T-helper 17 cell (primary cell): ENCODE data around the gene TIMM23B. TPM values are rescaled to one million over a fixed set of nuclear protein-coding genes. Genes with fewer than 3 reads are reported as not detected.
"Not testable (repeated sequence)": the region's sequence is repeated elsewhere in the genome, so short reads cannot be mapped to it uniquely, and the experiment has no call there.

Experiments
- ATAC-seq: fragments of 150-1000 bp; cut with Tn5 transposase; 2 replicates; pipeline ENCODE4 v1.10.0; 2021; ENCODE audit warnings: mild to moderate bottlenecking, moderate library complexity
- DNase-seq, 3 donors: peaks; one replicate each; pipeline versions ENCODE4 v3.0.0 to v3.0.0-alpha.2; 2020 to 2021
- H3K9me3 ChIP-seq: one replicate; pipeline ENCODE4 v1.7.0; 2013; ENCODE audit warnings: low read length, mild to moderate bottlenecking; ENCODE audit not compliant: control insufficient read depth, poor library complexity, severe bottlenecking
- H3K27ac Mint-ChIP-seq: one replicate; pipeline ENCODE4 v1.8.0; 2022; ENCODE audit warnings: mild to moderate bottlenecking, moderate library complexity, mixed read lengths
- H3K27me3 Mint-ChIP-seq: one replicate; pipeline ENCODE4 v1.8.0; 2022; ENCODE audit warnings: mixed read lengths
- H3K36me3 Mint-ChIP-seq: one replicate; pipeline ENCODE4 v1.8.0; 2022; ENCODE audit warnings: low read depth, mixed read lengths
- H3K4me1 Mint-ChIP-seq: one replicate; pipeline ENCODE4 v1.8.0; 2022; ENCODE audit warnings: mild to moderate bottlenecking, mixed read lengths
- H3K4me3 Mint-ChIP-seq: one replicate; pipeline ENCODE4 v1.8.0; 2022; ENCODE audit warnings: mild to moderate bottlenecking, moderate library complexity, mixed read lengths
- total RNA-seq, 4 donors: library from RNA in 2 of 4; stranded (reverse) in 2 of 4; gene quantifications; one replicate each; pipeline ENCODE4 v1.2.3 and lab custom pipeline; 2022 to 2026

The TIMM23B gene
- total RNA-seq, 2 donors from 2014 or later = 24.1 to 34.0 TPM

DNA sequence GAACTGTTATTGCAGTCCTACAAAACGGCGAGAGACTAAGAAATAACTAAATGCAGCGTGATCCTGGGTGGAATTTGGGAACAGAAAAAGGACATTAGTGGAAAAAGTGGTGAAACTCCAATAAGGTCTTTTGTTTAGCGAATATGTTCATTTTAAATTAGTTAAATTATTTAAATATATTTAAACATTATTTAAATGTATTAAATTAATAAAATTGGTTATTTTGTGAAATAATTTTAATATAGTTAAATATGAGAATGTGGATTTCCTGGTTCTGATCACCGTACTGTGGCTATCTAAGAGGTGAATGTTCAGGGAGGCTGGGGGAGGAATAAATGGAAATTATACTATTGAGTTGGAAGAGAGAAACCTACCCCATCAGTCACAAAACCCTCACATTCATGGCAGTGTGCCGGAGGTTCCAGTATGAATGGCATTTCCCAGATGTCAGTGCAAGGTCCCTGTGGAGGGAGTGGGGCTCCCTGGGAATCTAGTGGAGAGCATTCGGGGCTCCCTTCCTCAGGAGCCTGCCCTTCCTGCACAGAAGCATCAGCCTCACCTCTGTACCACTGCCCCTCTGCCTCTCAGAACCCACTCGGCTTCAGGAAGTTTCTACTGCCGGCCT lies 73.9 kb downstream of the TIMM23B start:
- not testable (repeated sequence) for H3K4me1 Mint-ChIP-seq, H3K27ac Mint-ChIP-seq, H3K36me3 Mint-ChIP-seq, H3K4me3 Mint-ChIP-seq, ATAC-seq, DNase-seq, H3K9me3 ChIP-seq, H3K27me3 Mint-ChIP-seq

DNA sequence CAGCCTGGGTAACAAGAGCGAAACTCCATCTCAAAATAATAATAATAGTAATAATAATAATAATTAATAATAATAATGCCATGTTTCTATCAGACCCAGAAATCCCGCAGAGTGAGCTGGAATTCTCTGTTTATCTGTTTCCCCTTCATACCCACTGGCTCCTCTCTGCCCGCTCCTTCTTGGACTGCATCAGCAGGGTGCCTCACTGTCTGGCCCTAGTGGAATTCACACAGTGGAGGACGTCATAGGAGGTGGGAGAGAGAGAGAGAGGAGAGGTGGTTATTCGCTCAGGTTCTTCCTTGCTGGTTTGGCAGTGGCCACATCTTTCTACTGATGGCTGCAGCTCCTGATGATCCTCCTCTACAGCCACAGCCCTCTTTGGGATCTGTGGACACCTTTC lies 75.1 kb downstream of the TIMM23B start:
- not testable (repeated sequence) for H3K36me3 Mint-ChIP-seq, ATAC-seq, H3K4me3 Mint-ChIP-seq, DNase-seq, H3K9me3 ChIP-seq, H3K27me3 Mint-ChIP-seq, H3K27ac Mint-ChIP-seq, H3K4me1 Mint-ChIP-seq

DNA sequence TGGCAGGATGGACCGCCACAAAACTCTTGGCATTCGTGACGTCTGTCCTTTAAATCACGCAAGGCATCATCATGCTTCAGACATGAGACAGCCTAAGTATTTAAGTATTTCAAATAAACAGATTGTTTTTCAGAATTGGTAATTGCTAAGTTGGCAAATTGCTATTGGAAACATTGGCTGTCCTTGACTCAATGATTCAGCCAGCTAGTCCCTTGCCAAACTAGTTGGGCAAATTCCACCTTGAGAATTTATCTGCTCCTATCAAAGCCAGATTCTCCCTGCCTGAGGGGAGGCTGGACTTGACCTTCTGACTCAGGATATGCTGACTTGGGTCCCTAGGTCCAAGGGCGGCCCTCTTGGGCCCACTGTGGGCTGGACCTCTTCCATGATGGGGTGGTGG lies 75.8 kb downstream of the TIMM23B start:
- H3K4me3 Mint-ChIP-seq, H3K27me3 Mint-ChIP-seq, H3K4me1 Mint-ChIP-seq, H3K9me3 ChIP-seq, H3K27ac Mint-ChIP-seq, DNase-seq, ATAC-seq, H3K36me3 Mint-ChIP-seq: not testable (repeated sequence)

DNA sequence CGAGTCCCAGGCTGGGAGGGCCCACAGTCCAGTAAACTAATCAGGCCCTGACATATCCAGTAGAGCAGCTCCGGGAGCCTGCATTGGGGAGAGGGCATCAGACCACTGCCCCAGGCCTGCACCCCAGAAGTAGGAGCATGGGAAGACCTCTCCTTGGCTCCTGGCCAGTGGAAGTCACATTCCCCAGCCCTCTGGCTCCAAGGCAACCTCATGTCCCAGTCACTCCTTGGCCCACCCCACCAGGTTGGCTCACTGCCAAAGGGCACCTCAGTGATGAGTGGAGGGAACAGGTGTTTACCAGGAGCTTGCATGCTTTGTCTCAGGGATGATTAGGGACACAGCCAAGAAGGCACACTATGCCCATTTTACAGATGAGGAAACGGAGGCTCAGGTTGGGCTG lies 77.4 kb downstream of the TIMM23B start:
- not testable (repeated sequence) for H3K36me3 Mint-ChIP-seq, H3K4me1 Mint-ChIP-seq, DNase-seq, H3K27me3 Mint-ChIP-seq, H3K27ac Mint-ChIP-seq, ATAC-seq, H3K9me3 ChIP-seq, H3K4me3 Mint-ChIP-seq

DNA sequence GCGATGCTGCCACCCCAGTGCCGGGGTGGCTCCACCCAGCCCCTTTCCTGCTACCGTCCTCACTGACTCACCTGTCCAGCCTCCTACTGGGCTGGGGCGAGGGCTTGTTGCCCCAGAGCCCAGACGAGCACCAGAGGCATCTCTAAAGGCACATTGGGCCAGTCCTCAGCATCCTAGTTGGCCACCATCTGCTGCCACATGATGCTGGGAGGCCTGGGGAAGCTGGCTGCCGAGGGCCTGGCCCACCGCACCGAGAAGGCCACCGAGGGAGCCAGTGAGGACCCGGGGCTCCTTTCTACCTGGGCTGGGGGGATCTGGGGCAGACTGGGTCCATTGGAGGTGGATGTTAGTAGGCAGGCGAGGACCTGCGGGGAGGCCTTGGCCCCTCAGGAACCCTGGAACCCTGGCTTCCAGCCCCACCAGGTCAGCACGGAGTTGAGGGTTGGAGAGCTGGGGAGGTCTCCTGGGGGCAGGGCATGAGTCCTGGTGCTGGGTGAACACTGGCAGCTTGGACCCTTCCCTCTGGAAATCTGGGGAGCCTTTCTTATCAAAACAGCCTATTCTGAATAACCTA lies 78.7 kb downstream of the TIMM23B start:
- DNase-seq, H3K9me3 ChIP-seq, ATAC-seq, H3K27ac Mint-ChIP-seq, H3K4me1 Mint-ChIP-seq, H3K36me3 Mint-ChIP-seq, H3K4me3 Mint-ChIP-seq: not testable (repeated sequence)
- peaks cover 11% of the 10 kb centered on the region for H3K27me3 Mint-ChIP-seq

DNA sequence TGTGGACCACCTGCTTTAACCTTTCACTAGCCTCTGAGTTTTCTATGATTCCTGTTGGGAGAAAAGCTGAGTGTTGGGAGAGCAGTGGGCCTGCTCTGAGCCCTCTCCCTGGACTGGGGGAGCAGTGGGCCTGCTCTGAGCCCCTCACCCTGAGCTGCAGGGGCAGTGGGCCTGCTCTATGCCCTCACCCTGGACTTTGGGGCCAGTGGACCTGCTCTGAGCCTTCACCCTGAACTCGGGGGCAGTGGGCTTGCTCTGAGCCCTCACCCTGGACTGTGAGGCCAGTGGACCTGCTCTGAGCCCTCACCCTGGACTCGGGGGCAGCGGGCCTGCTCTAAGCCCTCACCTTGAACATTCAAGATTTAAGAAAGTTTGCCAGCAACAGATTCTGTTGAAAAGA lies 79.8 kb downstream of the TIMM23B start:
- H3K27me3 Mint-ChIP-seq = peaks cover 22% of the 10 kb centered on the region
- no peaks in the 10 kb centered on the region for H3K4me1 Mint-ChIP-seq
- ATAC-seq = no peak
- H3K9me3 ChIP-seq = no peaks in the 10 kb centered on the region
- no peak overlapping the region for H3K27ac Mint-ChIP-seq
- H3K4me3 Mint-ChIP-seq = no peak overlapping the region
- H3K36me3 Mint-ChIP-seq = no peaks in the 10 kb centered on the region
- no peak for DNase-seq

Other genes with a start within 250 kb of the TIMM23B start
- not detected for gene OGDHL, start 179.7 kb upstream of the TIMM23B start, total RNA-seq
- gene PARG, start within 50 bp of the TIMM23B start, total RNA-seq = 10 to 100 TPM; 24.1 to 27.1 TPM
- gene AGAP6, start 46.4 kb downstream of the TIMM23B start, total RNA-seq = 10 to 100 TPM; 18.5 to 18.6 TPM
- 10 to 100 TPM; 48.5 to 56.3 TPM for gene WASHC2A, start 125.9 kb downstream of the TIMM23B start, total RNA-seq